K562 (cell line): Measurements from ENCODE around the gene NRG3. TPM values are rescaled to one million over a fixed set of nuclear protein-coding genes. Genes with fewer than 3 reads are reported as not detected.

Source experiments
- ATAC-seq: fragments of 200-7000 bp; cut with Tn5 transposase; 3 replicates; pipeline ENCODE4 v1.9.1; 2020; ENCODE audit warnings: moderate library complexity
- BruUV-seq: library from RNA; stranded (reverse); fragments of 400-500 nt; replicated peaks from 2 replicates; lab custom pipeline; 2021; lab: Mats Ljungman, UMichigan
- CTCF ChIA-PET: fragments of 300-600 bp; formaldehyde crosslinking; extraction: SDS; loops from one replicate; lab custom pipeline; 2021; ENCODE audit warnings: low intra/inter-chr PET ratio; lab: Yijun Ruan, JAX
- POLR2A ChIA-PET: fragments of 300-600, 350-650 bp; sonication (Branson Sonifier 250); formaldehyde crosslinking; extraction: SDS; loops from one replicate; lab custom pipeline; 2021; ENCODE audit warnings: antibody characterized with exemption, inconsistent platforms; lab: Yijun Ruan, JAX
- DNase-seq, 4 experiments: peaks; one replicate each; pipeline versions ENCODE4 v3.0.0 to v3.0.0-alpha.2; 2011 to 2018; ENCODE audit warnings: low spot score in 3 of 4, mixed read lengths in 3 of 4; ENCODE audit errors: extremely low read depth in 1 of 4
- FAIRE-seq: peaks from 2 replicates; lab custom pipeline; 2011; peaks lifted over from hg19 to GRCh38; lab: Jason Lieb, UNC
- H2AFZ ChIP-seq: 2 replicates; pipeline ENCODE4 v1.6.0; 2011; ENCODE audit warnings: low read depth, low read length, control low read depth, inconsistent platforms
- H3K27ac ChIP-seq: fragments of 200-600 bp; 3 replicates; pipeline ENCODE4 v1.8.0; 2011; ENCODE audit warnings: low read depth, mild to moderate bottlenecking, control low read depth, inconsistent platforms, low read length, moderate library complexity, mixed read lengths; ENCODE audit errors: extremely low read depth
- H3K27me3 ChIP-seq, 2 experiments: fragments of 300-600 bp in 1 of 2; 2 replicates in 1 of 2; 3 replicates in 1 of 2; pipeline versions ENCODE4 v1.6.0 to v1.8.0; 2011; ENCODE audit warnings: inconsistent platforms in 2 of 2, low read length in 2 of 2, mild to moderate bottlenecking in 1 of 2, mixed read lengths in 1 of 2, moderate library complexity in 1 of 2; ENCODE audit not compliant: control insufficient read depth in 2 of 2, insufficient read depth in 2 of 2
- H3K36me3 ChIP-seq: fragments of 300-600 bp; 3 replicates; pipeline ENCODE4 v1.8.0; 2011; ENCODE audit warnings: mild to moderate bottlenecking, low read length, inconsistent platforms; ENCODE audit not compliant: control insufficient read depth, insufficient read depth
- H3K4me1 ChIP-seq, 2 experiments: fragments of 200-600 bp in 1 of 2; replicated peaks in 1 of 2; 2 replicates in 1 of 2; 3 replicates in 1 of 2; pipeline versions ENCODE4 v1.5.1 to v1.8.0; 2011; ENCODE audit warnings: inconsistent platforms in 2 of 2, low read length in 2 of 2, mild to moderate bottlenecking in 1 of 2, mixed read lengths in 1 of 2, moderate library complexity in 1 of 2; ENCODE audit not compliant: control insufficient read depth in 2 of 2, insufficient read depth in 2 of 2
- H3K4me2 ChIP-seq: 2 replicates; pipeline ENCODE4 v1.6.1; 2011; ENCODE audit warnings: low read length, control low read depth, inconsistent platforms, mixed read lengths; ENCODE audit not compliant: insufficient read depth
- H3K4me3 ChIP-seq: fragments of 200-600 bp; sonication (generic), shearing (Covaris generic); 2 replicates; pipeline ENCODE4 v1.5.1; 2016; ENCODE audit warnings: control low read depth, inconsistent platforms
- H3K79me2 ChIP-seq: fragments of 200-600 bp; 3 replicates; pipeline ENCODE4 v1.8.0; 2011; ENCODE audit warnings: low read length, inconsistent platforms; ENCODE audit not compliant: control insufficient read depth, insufficient read depth
- H3K9ac ChIP-seq, 2 experiments: 2 replicates each; pipeline versions ENCODE4 v1.6.0 to v1.6.1; 2011; ENCODE audit warnings: low read depth in 2 of 2, low read length in 2 of 2, control low read depth in 1 of 2, inconsistent platforms in 1 of 2, mild to moderate bottlenecking in 1 of 2, mixed read lengths in 1 of 2; ENCODE audit not compliant: insufficient read depth in 1 of 2
- H3K9me1 ChIP-seq: one replicate; pipeline ENCODE4 v1.6.0; 2011; ENCODE audit warnings: inconsistent platforms, mild to moderate bottlenecking, low read length, moderate library complexity; ENCODE audit not compliant: control insufficient read depth, insufficient read depth
- H3K9me3 ChIP-seq: replicated peaks from 2 replicates; pipeline ENCODE4 v1.5.1; 2011; ENCODE audit warnings: low read depth, low read length, inconsistent platforms; ENCODE audit not compliant: control insufficient read depth, insufficient read depth
- H4K20me1 ChIP-seq: replicated peaks from 2 replicates; pipeline ENCODE4 v1.6.1; 2011; ENCODE audit warnings: low read length, inconsistent platforms, mixed read lengths; ENCODE audit not compliant: control insufficient read depth, insufficient read depth
- ARID4B ChIP-seq: sonication (generic); formaldehyde crosslinking; IDR thresholded peaks from 2 replicates; pipeline ENCODE4 v1.8.0; 2022; ENCODE audit warnings: mild to moderate bottlenecking, missing genetic modification reagents
- BRF1 ChIP-seq: IDR thresholded peaks from 3 replicates; pipeline ENCODE4 v1.6.1; 2011; ENCODE audit warnings: borderline replicate concordance, mild to moderate bottlenecking; ENCODE audit not compliant: insufficient read length; ENCODE audit errors: extremely low read depth
- E2F5 ChIP-seq: sonication (generic); formaldehyde crosslinking; IDR thresholded peaks from 2 replicates; pipeline ENCODE4 v1.8.0; 2022; ENCODE audit warnings: mild to moderate bottlenecking, missing genetic modification reagents
- GATAD2A ChIP-seq: fragments of 450-650 bp; IDR thresholded peaks from 2 replicates; pipeline ENCODE4 v1.6.1; 2017
- HLTF ChIP-seq: fragments of 450-650 bp; IDR thresholded peaks from 2 replicates; pipeline ENCODE4 v1.6.1; 2016
- MAFF ChIP-seq: IDR thresholded peaks from 2 replicates; pipeline ENCODE4 v1.6.1; 2012; ENCODE audit warnings: low read length, improper control_type of control experiment
- ZNF140 ChIP-seq: fragments of 250-450 bp; sonication (Bioruptor Pico); IDR thresholded peaks from 2 replicates; pipeline ENCODE4 v1.8.0; 2021; ENCODE audit warnings: moderate library complexity, mild to moderate bottlenecking, inconsistent platforms
- ZNF609 ChIP-seq: sonication (generic); formaldehyde crosslinking; IDR thresholded peaks from 2 replicates; pipeline ENCODE4 v1.8.1; 2023; ENCODE audit warnings: missing genetic modification reagents, mild to moderate bottlenecking, borderline replicate concordance
- WGBS: fragments of 100-300 bp; shearing (Covaris generic); methylation state at CpG from one replicate; pipeline ENCODE4 v1.1.6; 2016; ENCODE audit warnings: low coverage, mixed read lengths; ENCODE audit not compliant: insufficient coverage; ENCODE audit errors: missing lambda C conversion rate; 5-methylcytosine and 5-hydroxymethylcytosine counted together
- in situ Hi-C: fragments of 300-500 bp; cut with MboI; formaldehyde crosslinking; loops from 4 replicates; pipeline ENCODE4 v1.15.0; 2018; ENCODE audit warnings: inconsistent platforms, mixed read lengths
- intact Hi-C: fragments of 100-400 bp; cut with micrococcal nuclease; formaldehyde crosslinking; loops from 2 replicates; pipeline ENCODE4 v1.14.2; 2022
- polyA plus RNA-seq, 8 experiments: library from polyadenylated mRNA; depleted of rRNA in 4 of 8; stranded (reverse) in 5 of 8; unstranded in 3 of 8; fragments of >200 nt; fragmentation: Nextera tagmentation in 2 of 8; fragmentation: Illumina TruSeq in 1 of 8; extraction: Ambion mirVana in 2 of 8; extraction: Trizol in 1 of 8; gene quantifications; 2 replicates each; pipeline versions ENCODE4 v1.2.1 to v1.2.3, GENCODE V29; 2011 to 2014; ENCODE audit warnings: inconsistent platforms in 1 of 8, missing spikeins in 1 of 8
- total RNA-seq, 7 experiments: library from RNA; depleted of rRNA in 6 of 7; stranded (reverse); fragments of >200 nt in 6 of 7; fragmentation: Illumina TruSeq in 2 of 7; extraction: Trizol in 2 of 7; gene quantifications; 2 replicates each; pipeline versions ENCODE4 v1.2.1 to v1.2.3, GENCODE V29; 2011 to 2021; ENCODE audit warnings: low replicate concordance in 1 of 7
- TF ChIP-seq, protein P1 (sequence below): IDR thresholded peaks from 2 replicates; pipeline ENCODE4 v1.6.1; 2014; ENCODE audit warnings: antibody characterized with exemption

Gene NRG3
- total and polyA plus RNA-seq, 9 of the 15 experiments (the other 6 are each of a cell fraction or from before 2014, with no cell fraction given): not detected

DNA sequence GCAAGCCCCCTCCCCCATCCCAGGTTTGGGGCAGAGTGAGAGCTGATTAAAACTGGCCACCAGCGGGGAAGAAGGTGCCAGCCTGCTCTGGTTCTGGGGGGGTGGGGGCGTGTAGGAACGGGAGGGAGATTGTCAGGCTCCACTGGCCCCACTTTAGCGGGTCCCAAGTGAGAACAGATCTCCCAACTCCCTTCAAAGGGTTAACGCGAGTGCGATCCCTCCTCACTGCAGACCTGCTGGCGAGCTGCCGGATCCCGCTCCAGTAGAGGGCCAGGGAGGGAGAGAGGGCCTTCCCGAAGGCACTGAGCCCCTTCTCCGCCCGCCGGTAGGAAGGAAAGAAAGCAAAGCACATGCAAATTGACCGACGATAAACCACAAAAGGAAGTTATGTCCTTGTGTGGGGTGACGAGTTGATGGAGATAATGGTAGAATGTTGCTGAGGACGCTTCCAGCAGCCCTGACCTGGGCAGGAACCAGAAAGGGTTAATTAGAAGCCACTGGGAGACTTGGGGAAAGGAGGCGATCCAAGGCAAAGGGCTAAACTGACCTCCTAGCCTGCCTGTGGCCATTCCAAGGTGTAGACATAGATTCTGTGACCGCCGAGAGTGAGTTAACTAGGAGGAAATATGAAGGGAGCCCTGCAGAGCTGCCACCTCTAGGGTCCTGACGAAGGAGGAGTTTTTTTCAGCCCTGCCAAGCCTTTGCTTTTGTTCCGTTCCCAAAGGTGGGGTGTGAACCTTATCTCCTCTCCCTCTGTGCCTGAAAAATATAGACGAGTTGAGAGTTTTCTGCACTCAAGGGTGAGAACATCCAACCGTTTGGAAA is 1.5 kb downstream of the NRG3 start:
- no peak overlapping the region for H3K4me2 ChIP-seq
- H3K27ac ChIP-seq: no peak overlapping the region
- BruUV-seq: no TSS peak
- ChIA-PET CTCF (no interaction called here), POLR2A (no interaction called here)
- 0% methylated on average over 24 of the region's 25 CpGs for WGBS
- intact Hi-C loops: no loop called here
- H4K20me1 ChIP-seq: no peaks in the 10 kb centered on the region
- H3K9me1 ChIP-seq: no peaks in the 10 kb centered on the region
- FAIRE-seq: no peak
- in situ Hi-C loops: no loop called here
- H3K9ac ChIP-seq: no peak overlapping the region
- no peaks in the 10 kb centered on the region for H3K27me3 ChIP-seq
- H3K36me3 ChIP-seq: no peaks in the 10 kb centered on the region
- no peak overlapping the region for H3K4me3 ChIP-seq
- H3K9me3 ChIP-seq: no peaks in the 10 kb centered on the region; the same call in 1 of the 2 replicates
- no peaks in the 10 kb centered on the region for H3K4me1 ChIP-seq
- H3K79me2 ChIP-seq: no peaks in the 10 kb centered on the region
- no peak for DNase-seq
- no peak for ATAC-seq
- H2AFZ ChIP-seq: no peak overlapping the region
- TF ChIP-seq GATAD2A (no peak), ARID4B (no peak), BRF1 (no peak), ZNF609 (CRISPR knock-in tag) (no peak), HLTF (no peak), E2F5 (no peak), MAFF (no peak), ZNF140 (no peak)
- TF ChIP-seq, protein P1, sequence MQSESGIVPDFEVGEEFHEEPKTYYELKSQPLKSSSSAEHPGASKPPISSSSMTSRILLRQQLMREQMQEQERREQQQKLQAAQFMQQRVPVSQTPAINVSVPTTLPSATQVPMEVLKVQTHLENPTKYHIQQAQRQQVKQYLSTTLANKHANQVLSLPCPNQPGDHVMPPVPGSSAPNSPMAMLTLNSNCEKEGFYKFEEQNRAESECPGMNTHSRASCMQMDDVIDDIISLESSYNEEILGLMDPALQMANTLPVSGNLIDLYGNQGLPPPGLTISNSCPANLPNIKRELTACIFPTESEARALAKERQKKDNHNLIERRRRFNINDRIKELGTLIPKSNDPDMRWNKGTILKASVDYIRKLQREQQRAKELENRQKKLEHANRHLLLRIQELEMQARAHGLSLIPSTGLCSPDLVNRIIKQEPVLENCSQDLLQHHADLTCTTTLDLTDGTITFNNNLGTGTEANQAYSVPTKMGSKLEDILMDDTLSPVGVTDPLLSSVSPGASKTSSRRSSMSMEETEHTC: no peak
